MM.1S (cell line): Measurements from ENCODE around the gene SCT.

ENCODE experiments used
- CTCF ChIP-seq: fragments of 300-600 bp; sonication (generic); IDR thresholded peaks from 2 replicates; pipeline ENCODE4 v1.5.1; 2016; ENCODE audit warnings: antibody characterized with exemption, low read length, mixed read lengths
- EZH2phosphoT487 ChIP-seq: fragments of 300-600 bp; sonication (generic); IDR thresholded peaks from 2 replicates; pipeline ENCODE4 v1.6.1; 2018; ENCODE audit warnings: antibody characterized with exemption, low read length

- TF ChIP-seq CTCF: no peak
- TF ChIP-seq EZH2phosphoT487: no peak
Measured at GRCh38 chr11:611001-611996, 15.7 kb downstream of the SCT start.
